SK-N-SH (cell line): Measurements from ENCODE around the gene ANKS1B.

Experiments
- CHD2 ChIP-seq: fragments of 150-350 bp; IDR thresholded peaks from 2 replicates; pipeline ENCODE4 v1.6.1; 2018; ENCODE audit warnings: low read length; ENCODE audit not compliant: partially characterized antibody
- TF ChIP-seq, protein P1 (sequence below): fragments of 200-600 bp; sonication (generic); IDR thresholded peaks from 2 replicates; pipeline ENCODE4 v1.6.1; 2017; ENCODE audit warnings: antibody characterized with exemption, mild to moderate bottlenecking, moderate library complexity
- TF ChIP-seq, protein P2 (sequence below): fragments of 150-350 bp; IDR thresholded peaks from 2 replicates; pipeline ENCODE4 v1.6.1; 2017; ENCODE audit warnings: antibody characterized with exemption, low read length, low read depth, borderline replicate concordance
- TF ChIP-seq, protein P3 (sequence below): IDR thresholded peaks from 2 replicates; pipeline ENCODE4 v1.4.0; 2012; ENCODE audit warnings: low read depth, borderline replicate concordance

DNA sequence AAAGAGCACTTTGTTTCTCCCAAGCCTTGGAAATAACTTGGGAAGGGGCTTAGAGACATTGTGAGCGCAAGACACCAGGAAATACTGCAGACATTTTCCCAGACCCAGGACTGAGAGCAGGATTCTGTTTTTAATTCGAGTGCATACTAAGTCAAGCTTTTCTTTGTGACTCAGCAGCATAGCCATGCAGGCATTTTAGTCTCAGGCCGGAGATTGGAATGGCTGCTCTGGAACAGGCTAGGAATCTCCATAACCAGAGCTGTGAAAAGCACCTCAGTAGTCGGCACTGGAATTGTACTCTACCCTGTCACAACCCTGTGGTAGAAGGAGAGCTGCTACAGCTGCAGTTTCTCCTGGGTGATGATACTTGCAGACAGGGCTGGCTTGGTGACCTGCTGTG lies 366.1 kb downstream of the ANKS1B start:
- TF ChIP-seq, protein P1, sequence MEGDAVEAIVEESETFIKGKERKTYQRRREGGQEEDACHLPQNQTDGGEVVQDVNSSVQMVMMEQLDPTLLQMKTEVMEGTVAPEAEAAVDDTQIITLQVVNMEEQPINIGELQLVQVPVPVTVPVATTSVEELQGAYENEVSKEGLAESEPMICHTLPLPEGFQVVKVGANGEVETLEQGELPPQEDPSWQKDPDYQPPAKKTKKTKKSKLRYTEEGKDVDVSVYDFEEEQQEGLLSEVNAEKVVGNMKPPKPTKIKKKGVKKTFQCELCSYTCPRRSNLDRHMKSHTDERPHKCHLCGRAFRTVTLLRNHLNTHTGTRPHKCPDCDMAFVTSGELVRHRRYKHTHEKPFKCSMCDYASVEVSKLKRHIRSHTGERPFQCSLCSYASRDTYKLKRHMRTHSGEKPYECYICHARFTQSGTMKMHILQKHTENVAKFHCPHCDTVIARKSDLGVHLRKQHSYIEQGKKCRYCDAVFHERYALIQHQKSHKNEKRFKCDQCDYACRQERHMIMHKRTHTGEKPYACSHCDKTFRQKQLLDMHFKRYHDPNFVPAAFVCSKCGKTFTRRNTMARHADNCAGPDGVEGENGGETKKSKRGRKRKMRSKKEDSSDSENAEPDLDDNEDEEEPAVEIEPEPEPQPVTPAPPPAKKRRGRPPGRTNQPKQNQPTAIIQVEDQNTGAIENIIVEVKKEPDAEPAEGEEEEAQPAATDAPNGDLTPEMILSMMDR: no peak
- TF ChIP-seq CHD2: no peak
- TF ChIP-seq, protein P2, sequence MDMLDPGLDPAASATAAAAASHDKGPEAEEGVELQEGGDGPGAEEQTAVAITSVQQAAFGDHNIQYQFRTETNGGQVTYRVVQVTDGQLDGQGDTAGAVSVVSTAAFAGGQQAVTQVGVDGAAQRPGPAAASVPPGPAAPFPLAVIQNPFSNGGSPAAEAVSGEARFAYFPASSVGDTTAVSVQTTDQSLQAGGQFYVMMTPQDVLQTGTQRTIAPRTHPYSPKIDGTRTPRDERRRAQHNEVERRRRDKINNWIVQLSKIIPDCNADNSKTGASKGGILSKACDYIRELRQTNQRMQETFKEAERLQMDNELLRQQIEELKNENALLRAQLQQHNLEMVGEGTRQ: no peak
- TF ChIP-seq, protein P3, sequence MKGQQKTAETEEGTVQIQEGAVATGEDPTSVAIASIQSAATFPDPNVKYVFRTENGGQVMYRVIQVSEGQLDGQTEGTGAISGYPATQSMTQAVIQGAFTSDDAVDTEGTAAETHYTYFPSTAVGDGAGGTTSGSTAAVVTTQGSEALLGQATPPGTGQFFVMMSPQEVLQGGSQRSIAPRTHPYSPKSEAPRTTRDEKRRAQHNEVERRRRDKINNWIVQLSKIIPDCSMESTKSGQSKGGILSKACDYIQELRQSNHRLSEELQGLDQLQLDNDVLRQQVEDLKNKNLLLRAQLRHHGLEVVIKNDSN: no peak
